GM19463 (cell line): ENCODE results near the gene MUC3A.
A peak's percentile ranks its signal among the peaks of the same experiment; 100 is the strongest.

Source experiments
- ATAC-seq: cut with Tn5 transposase; IDR thresholded peaks from one replicate; pipeline ENCODE4 v1.9.1; 2021; ENCODE audit warnings: mild to moderate bottlenecking, moderate library complexity; ENCODE audit not compliant: unreplicated experiment

The MUC3A gene

GRCh38 chr7:100943693-100944092, 5.6 kb upstream of the MUC3A start:
- no peak for ATAC-seq

GRCh38 chr7:100944138-100944537, 5.2 kb upstream of the MUC3A start:
- no peak for ATAC-seq

GRCh38 chr7:100946111-100946510, 3.2 kb upstream of the MUC3A start:
- ATAC-seq, result no peak

GRCh38 chr7:100946766-100947365, 2.5 kb upstream of the MUC3A start:
- no peak for ATAC-seq

- ATAC-seq, result no peak
Observed at GRCh38 chr7:100947792-100948191, 1.5 kb upstream of the MUC3A start.

GRCh38 chr7:100949933-100950443, 654 bp downstream of the MUC3A start:
- ATAC-seq, result no peak

- ATAC-seq, result no peak
Observed at GRCh38 chr7:100951172-100951571, 1.8 kb downstream of the MUC3A start.

- no peak for ATAC-seq
Observed at GRCh38 chr7:100951888-100952560, 2.7 kb downstream of the MUC3A start.

GRCh38 chr7:100952641-100953040, 3.3 kb downstream of the MUC3A start:
- no peak for ATAC-seq

- ATAC-seq, result no peak
Observed at GRCh38 chr7:100957832-100958421, 8.6 kb downstream of the MUC3A start.

- ATAC-seq, result no peak
Observed at GRCh38 chr7:100959894-100960293, 10.6 kb downstream of the MUC3A start.

- no peak for ATAC-seq
Observed at GRCh38 chr7:100962537-100962936, 13.2 kb downstream of the MUC3A start.

GRCh38 chr7:100963386-100963785, 14.1 kb downstream of the MUC3A start:
- ATAC-seq, result no peak

GRCh38 chr7:100963874-100964273, 14.5 kb downstream of the MUC3A start:
- ATAC-seq, result no peak

- ATAC-seq, result no peak
Observed at GRCh38 chr7:100964630-100965029, 15.3 kb downstream of the MUC3A start.

- no peak for ATAC-seq
Observed at GRCh38 chr7:100965045-100965722, 15.8 kb downstream of the MUC3A start.

GRCh38 chr7:100965723-100966541, 16.6 kb downstream of the MUC3A start:
- peak; percentile 62 for ATAC-seq

GRCh38 chr7:100966542-100967291, 17.4 kb downstream of the MUC3A start:
- ATAC-seq, result peak; percentile 12

GRCh38 chr7:100967292-100967863, 18.0 kb downstream of the MUC3A start:
- no peak for ATAC-seq

GRCh38 chr7:100968031-100968430, 18.7 kb downstream of the MUC3A start:
- ATAC-seq, result no peak
